Naive thymus-derived CD4-positive, alpha-beta T cell (primary cell): ENCODE measurements around the gene BCAS3. TPM values are rescaled to one million over a fixed set of nuclear protein-coding genes. Genes with fewer than 3 reads are reported as not detected.

Experiments
- ATAC-seq: fragments of 150-1000 bp; cut with Tn5 transposase; 2 replicates; pipeline ENCODE4 v1.10.0; 2021; ENCODE audit warnings: mild to moderate bottlenecking, moderate library complexity
- CTCF ChIA-PET: fragments of 350-600 bp; sonication (Branson Sonifier 250); formaldehyde crosslinking; loops from one replicate; lab custom pipeline; 2021; ENCODE audit warnings: antibody characterized with exemption; lab: Charles Lee
- POLR2A ChIA-PET: fragments of 350-600 bp; sonication (Branson Sonifier 250); formaldehyde crosslinking; loops from one replicate; lab custom pipeline; 2021; ENCODE audit warnings: antibody characterized with exemption, inconsistent platforms; lab: Charles Lee
- DNase-seq, 9 donors: peaks; one replicate each; pipeline versions ENCODE4 v3.0.0 to v3.0.0-alpha.2; 2020 to 2022; ENCODE audit warnings: mixed read lengths in 1 of 9
- H3K27ac ChIP-seq: one replicate; pipeline ENCODE4 v1.7.0; 2013; ENCODE audit warnings: mild to moderate bottlenecking, low read depth, low read length, moderate library complexity
- H3K27me3 ChIP-seq, 2 donors: one replicate each; pipeline ENCODE4 v1.7.0; 2013; ENCODE audit warnings: low read length in 2 of 2, mild to moderate bottlenecking in 2 of 2, moderate library complexity in 2 of 2; ENCODE audit not compliant: control insufficient read depth in 2 of 2, insufficient read depth in 2 of 2
- H3K36me3 ChIP-seq, 3 experiments: 1 replicate in 2 of 3; 2 replicates in 1 of 3; pipeline ENCODE4 v1.7.0; 2013; ENCODE audit warnings: low read length in 3 of 3, mild to moderate bottlenecking in 3 of 3, moderate library complexity in 1 of 3; ENCODE audit not compliant: insufficient read depth in 3 of 3, control insufficient read depth in 2 of 3
- H3K4me1 ChIP-seq, 2 donors: one replicate each; pipeline ENCODE4 v1.7.0; 2013; ENCODE audit warnings: low read length in 2 of 2, mild to moderate bottlenecking in 2 of 2, moderate library complexity in 1 of 2; ENCODE audit not compliant: control insufficient read depth in 2 of 2, insufficient read depth in 2 of 2
- H3K4me3 ChIP-seq: 2 replicates; pipeline ENCODE4 v1.7.0; 2013; ENCODE audit warnings: mild to moderate bottlenecking, low read length
- H3K9me3 ChIP-seq, 3 experiments: 1 replicate in 2 of 3; 2 replicates in 1 of 3; pipeline ENCODE4 v1.7.0; 2013; ENCODE audit warnings: low read length in 3 of 3; ENCODE audit not compliant: control insufficient read depth in 2 of 3
- H3K27ac Mint-ChIP-seq, 9 donors: one replicate each; pipeline ENCODE4 v1.8.0; 2020 to 2022; ENCODE audit warnings: mixed read lengths in 9 of 9, mild to moderate bottlenecking in 8 of 9, moderate library complexity in 5 of 9, inconsistent platforms in 2 of 9
- H3K27me3 Mint-ChIP-seq, 5 donors: one replicate each; pipeline ENCODE4 v1.8.0; 2021 to 2022; ENCODE audit warnings: mixed read lengths in 5 of 5, mild to moderate bottlenecking in 1 of 5
- H3K36me3 Mint-ChIP-seq, 5 donors: one replicate each; pipeline ENCODE4 v1.8.0; 2020 to 2022; ENCODE audit warnings: mixed read lengths in 5 of 5, mild to moderate bottlenecking in 3 of 5, inconsistent platforms in 1 of 5
- H3K4me1 Mint-ChIP-seq, 7 donors: one replicate each; pipeline ENCODE4 v1.8.0; 2020 to 2022; ENCODE audit warnings: mixed read lengths in 7 of 7, mild to moderate bottlenecking in 3 of 7, inconsistent platforms in 1 of 7
- H3K4me3 Mint-ChIP-seq, 10 donors: one replicate each; pipeline ENCODE4 v1.8.0; 2020 to 2022; ENCODE audit warnings: mild to moderate bottlenecking in 10 of 10, mixed read lengths in 10 of 10, moderate library complexity in 6 of 10, inconsistent platforms in 2 of 10
- H3K9me3 Mint-ChIP-seq, 11 donors: one replicate each; pipeline ENCODE4 v1.8.0; 2020 to 2022; ENCODE audit warnings: mixed read lengths in 11 of 11, mild to moderate bottlenecking in 4 of 11, inconsistent platforms in 1 of 11, moderate library complexity in 1 of 11
- intact Hi-C, 2 donors: fragments of 100-400 bp; cut with micrococcal nuclease; formaldehyde crosslinking; loops; one replicate each; pipeline ENCODE4 v1.15.1; 2023
- polyA plus RNA-seq, 2 donors: library from polyadenylated mRNA; unstranded; fragments of 300-500 nt; fragmentation: Illumina TruSeq; gene quantifications; one replicate each; pipeline ENCODE4 v1.2.3, GENCODE V29; 2021
- total RNA-seq, 6 experiments: library from RNA in 5 of 6; stranded (reverse) in 5 of 6; gene quantifications; 1 replicate in 5 of 6; 2 replicates in 1 of 6; pipeline ENCODE4 v1.2.3 and lab custom pipeline; 2021 to 2026

Gene BCAS3
- total and polyA plus RNA-seq, 7 experiments from 2014 or later: 18.4 to 57.8 (median 37.5) TPM

DNA sequence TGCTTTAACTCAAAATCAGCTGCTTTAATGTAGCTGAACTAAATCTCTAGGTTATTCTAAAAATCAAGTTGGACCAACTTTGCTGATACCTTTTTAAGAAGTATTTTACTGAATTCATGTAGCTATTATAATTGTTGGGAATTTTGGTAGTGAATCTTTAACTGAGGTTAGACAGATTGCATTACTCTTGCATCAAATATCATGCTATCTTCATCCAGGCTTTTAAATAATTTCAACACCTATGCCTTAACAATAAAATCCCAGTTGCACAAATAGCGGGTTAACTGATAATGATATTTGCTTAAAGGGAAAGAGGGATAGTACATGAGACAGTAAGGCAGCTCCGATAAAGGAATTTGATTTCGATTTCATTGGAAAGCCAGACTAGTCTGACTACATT, 480.7 kb downstream of the BCAS3 start:
- no peaks in the 10 kb centered on the region for H3K27me3 ChIP-seq
- Mint-ChIP-seq H3K27ac (no peak overlapping the region), H3K36me3 (peaks cover 0 to 4% (median 2%) of the 10 kb centered on the region in 5 donors), H3K4me1 (peaks cover 10 to 36% (median 31%) of the 10 kb centered on the region in 7 donors), H3K27me3 (peaks cover 0 to 10% (median 0%) of the 10 kb centered on the region in 5 donors), H3K4me3 (no peak overlapping the region), H3K9me3 (no peaks in the 10 kb centered on the region)
- no peak for DNase-seq
- H3K27ac ChIP-seq: no peak overlapping the region
- no peak overlapping the region for H3K4me3 ChIP-seq
- ChIA-PET POLR2A (no interaction called here), CTCF (no interaction called here)
- no peak for ATAC-seq
- peaks cover 0 to 14% of the 10 kb centered on the region in 2 donors for H3K4me1 ChIP-seq
- no peaks in the 10 kb centered on the region for H3K9me3 ChIP-seq
- intact Hi-C loops: no loop called here
- H3K36me3 ChIP-seq: no peaks in the 10 kb centered on the region

- H3K9me3 Mint-ChIP-seq: peaks cover 0 to 5% (median 1%) of the 10 kb centered on the region in 11 donors
- CTCF ChIA-PET: no interaction called here
- Histone ChIP-seq H3K27me3 (no peaks in the 10 kb centered on the region), H3K4me1 (peaks cover 0 to 14% of the 10 kb centered on the region in 2 donors), H3K36me3 (no peaks in the 10 kb centered on the region), H3K9me3 (no peaks in the 10 kb centered on the region), H3K4me3 (no peak overlapping the region), H3K27ac (no peak overlapping the region)
- ATAC-seq (no peak), DNase-seq (no peak)
- intact Hi-C loops: no loop called here
- POLR2A ChIA-PET: no interaction called here
- peaks cover 0 to 8% (median 2%) of the 10 kb centered on the region in 5 donors for H3K36me3 Mint-ChIP-seq
- H3K27me3 Mint-ChIP-seq: peaks cover 0 to 4% (median 0%) of the 10 kb centered on the region in 5 donors
- H3K4me1 Mint-ChIP-seq: peaks cover 10 to 36% (median 31%) of the 10 kb centered on the region in 7 donors
- H3K27ac Mint-ChIP-seq: no peak overlapping the region
- H3K4me3 Mint-ChIP-seq: peak overlapping the region in 1 of 10 donors; percentile 19
Measured at GRCh38 chr17:61159221-61159814, 481.7 kb downstream of the BCAS3 start.

DNA sequence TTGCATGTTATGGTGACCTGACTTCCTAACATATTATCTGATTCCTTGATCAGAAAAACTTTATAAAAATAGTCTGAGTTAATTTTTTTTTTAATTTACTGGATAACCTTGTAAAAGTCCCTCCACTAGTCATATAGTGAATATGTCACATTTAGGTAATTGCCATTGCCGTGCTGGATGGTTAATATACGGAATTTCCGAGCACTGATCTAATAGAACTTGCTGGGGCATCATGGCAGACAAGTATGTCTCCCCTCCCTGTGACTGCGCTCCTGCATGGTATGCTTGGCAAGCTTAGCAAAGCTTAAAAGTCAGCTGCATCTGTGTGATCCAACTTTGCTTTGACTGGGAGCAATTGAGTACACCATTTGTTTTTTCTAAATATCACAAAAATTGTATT, 482.6 kb downstream of the BCAS3 start:
- no peak overlapping the region for H3K27ac Mint-ChIP-seq
- ChIA-PET CTCF (no interaction called here), POLR2A (no interaction called here)
- intact Hi-C loops: no loop called here
- H3K4me1 ChIP-seq: peaks cover 0 to 14% of the 10 kb centered on the region in 2 donors
- H3K4me1 Mint-ChIP-seq: peaks cover 10 to 36% (median 31%) of the 10 kb centered on the region in 7 donors
- no peaks in the 10 kb centered on the region for H3K36me3 ChIP-seq
- peaks cover 0 to 6% (median 0%) of the 10 kb centered on the region in 3 experiments for H3K9me3 ChIP-seq
- H3K4me3 ChIP-seq: no peak overlapping the region
- no peak overlapping the region for H3K27ac ChIP-seq
- H3K4me3 Mint-ChIP-seq: peak overlapping the region in 2 of 10 donors; percentile 7 to 67
- peaks cover 2 to 10% (median 5%) of the 10 kb centered on the region in 11 donors for H3K9me3 Mint-ChIP-seq
- ATAC-seq (no peak), DNase-seq (no peak)
- peaks cover 0 to 4% (median 0%) of the 10 kb centered on the region in 5 donors for H3K27me3 Mint-ChIP-seq
- H3K36me3 Mint-ChIP-seq: peaks cover 0 to 13% (median 7%) of the 10 kb centered on the region in 5 donors
- H3K27me3 ChIP-seq: no peaks in the 10 kb centered on the region

DNA sequence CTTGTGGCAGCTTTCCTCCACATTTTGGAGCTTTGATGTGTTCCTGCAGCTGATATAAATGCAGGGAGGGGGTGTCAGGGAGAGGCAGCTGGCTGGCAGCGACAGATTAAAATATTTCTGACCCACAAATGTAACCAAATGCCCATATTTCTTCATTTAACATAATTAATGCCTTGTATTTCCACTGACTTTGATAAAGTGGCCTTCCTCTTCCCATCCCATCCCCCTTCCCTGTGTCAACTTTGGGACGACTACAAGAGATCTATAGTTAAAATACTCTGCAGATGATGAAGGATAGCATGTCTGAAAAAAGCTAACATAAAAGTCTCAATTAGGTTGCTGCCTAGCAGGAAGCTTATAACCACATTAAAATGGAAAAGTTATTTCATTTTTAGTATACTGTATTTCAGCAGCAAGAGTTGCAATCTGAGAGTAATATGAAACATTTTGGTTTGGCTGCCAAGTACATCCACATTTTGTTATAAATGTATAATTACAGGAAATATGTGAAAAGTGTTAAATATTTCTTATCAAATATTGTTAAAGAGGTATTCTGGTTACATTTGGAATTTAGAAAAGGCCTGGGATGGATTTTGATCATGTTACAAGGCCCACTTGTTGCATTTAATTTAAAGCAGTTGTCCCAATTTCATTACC, 483.3 kb downstream of the BCAS3 start:
- Mint-ChIP-seq H3K27ac (peak overlapping the region in 1 of 9 donors; percentile 7), H3K9me3 (peaks cover 2 to 10% (median 5%) of the 10 kb centered on the region in 11 donors), H3K36me3 (peaks cover 0 to 13% (median 7%) of the 10 kb centered on the region in 5 donors), H3K4me1 (peaks cover 10 to 36% (median 31%) of the 10 kb centered on the region in 7 donors), H3K27me3 (peaks cover 0 to 4% (median 0%) of the 10 kb centered on the region in 5 donors), H3K4me3 (peak overlapping the region in 8 of 10 donors; percentile 16 to 76 (median 52))
- H3K36me3 ChIP-seq: no peaks in the 10 kb centered on the region
- DNase-seq (peak in 2 of 9 donors; percentile 2 to 4), ATAC-seq (no peak)
- no peaks in the 10 kb centered on the region for H3K27me3 ChIP-seq
- intact Hi-C loops: no loop called here
- POLR2A ChIA-PET: no interaction called here
- H3K4me1 ChIP-seq: peaks cover 0 to 14% of the 10 kb centered on the region in 2 donors
- no peak overlapping the region for H3K27ac ChIP-seq
- CTCF ChIA-PET: no interaction called here
- H3K4me3 ChIP-seq: no peak overlapping the region
- peaks cover 0 to 6% (median 0%) of the 10 kb centered on the region in 3 experiments for H3K9me3 ChIP-seq

DNA sequence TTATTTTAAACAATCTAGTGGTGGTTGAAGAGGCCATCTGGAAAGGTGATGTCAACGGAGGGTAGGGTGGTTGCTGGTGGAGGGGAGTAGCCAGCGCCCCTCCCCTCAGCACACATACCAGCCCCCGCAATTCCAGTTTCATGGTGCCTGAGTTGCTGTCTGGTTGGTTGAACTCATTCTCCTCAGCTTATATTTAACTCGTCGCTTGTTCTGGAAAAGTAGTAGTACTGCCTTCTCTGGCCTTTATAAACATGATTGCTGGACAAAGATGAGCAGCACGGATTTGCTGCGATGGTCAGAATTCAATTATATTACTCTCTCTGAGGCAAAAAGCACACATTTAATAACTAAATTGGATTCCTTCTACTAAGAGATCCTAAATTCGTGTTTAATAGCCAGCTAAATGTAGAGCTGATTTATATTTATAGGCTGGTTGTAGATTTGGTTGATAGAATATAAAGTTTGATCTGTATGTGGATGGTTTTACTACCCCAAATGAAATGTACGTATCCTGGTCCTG, 484.0 kb downstream of the BCAS3 start:
- H3K4me1 Mint-ChIP-seq: peaks cover 10 to 36% (median 31%) of the 10 kb centered on the region in 7 donors
- H3K27ac Mint-ChIP-seq: no peak overlapping the region
- ChIA-PET POLR2A (no interaction called here), CTCF (no interaction called here)
- no peaks in the 10 kb centered on the region for H3K27me3 ChIP-seq
- peaks cover 0 to 6% (median 0%) of the 10 kb centered on the region in 3 experiments for H3K9me3 ChIP-seq
- ATAC-seq: no peak
- H3K27me3 Mint-ChIP-seq: peaks cover 0 to 4% (median 0%) of the 10 kb centered on the region in 5 donors
- peaks cover 2 to 10% (median 5%) of the 10 kb centered on the region in 11 donors for H3K9me3 Mint-ChIP-seq
- peaks cover 0 to 14% of the 10 kb centered on the region in 2 donors for H3K4me1 ChIP-seq
- H3K4me3 ChIP-seq: no peak overlapping the region
- intact Hi-C loops: no loop called here
- no peak overlapping the region for H3K4me3 Mint-ChIP-seq
- no peak overlapping the region for H3K27ac ChIP-seq
- H3K36me3 Mint-ChIP-seq: peaks cover 0 to 13% (median 7%) of the 10 kb centered on the region in 5 donors
- no peaks in the 10 kb centered on the region for H3K36me3 ChIP-seq
- no peak for DNase-seq

DNA sequence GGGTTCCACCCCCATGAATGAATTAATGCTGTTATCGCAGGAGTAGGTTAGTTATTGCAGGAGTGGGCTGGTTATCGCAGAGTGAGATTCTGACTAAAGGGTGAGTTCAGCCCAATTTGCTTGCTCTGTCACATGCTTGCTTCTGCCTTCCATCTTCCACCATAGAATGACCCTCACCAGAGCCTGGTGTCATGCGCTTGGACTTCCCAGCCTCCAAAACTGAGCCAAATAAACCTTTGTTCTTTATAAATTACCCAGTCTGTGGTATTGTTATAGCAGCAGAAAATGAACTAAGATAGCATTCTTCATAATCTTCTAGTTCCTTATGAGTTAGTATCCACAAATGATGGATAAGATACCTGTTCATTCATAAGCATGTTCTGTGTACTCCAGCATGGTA, 486.9 kb downstream of the BCAS3 start:
- no peak overlapping the region for H3K4me3 Mint-ChIP-seq

More for the DNA sequence above, 486.9 kb downstream of the BCAS3 start:
- H3K36me3 ChIP-seq: no peaks in the 10 kb centered on the region
- no peak overlapping the region for H3K27ac ChIP-seq
- Mint-ChIP-seq H3K27me3 (no peaks in the 10 kb centered on the region), H3K27ac (no peak overlapping the region), H3K36me3 (peaks cover 2 to 16% (median 7%) of the 10 kb centered on the region in 5 donors), H3K4me1 (peaks cover 8 to 26% (median 25%) of the 10 kb centered on the region in 7 donors), H3K9me3 (peaks cover 2 to 10% (median 5%) of the 10 kb centered on the region in 11 donors)
- H3K4me3 ChIP-seq: no peak overlapping the region
- intact Hi-C loops: no loop called here
- H3K9me3 ChIP-seq: peaks cover 0 to 6% (median 0%) of the 10 kb centered on the region in 3 experiments
- H3K4me1 ChIP-seq: peaks cover 0 to 14% of the 10 kb centered on the region in 2 donors
- ChIA-PET POLR2A (no interaction called here), CTCF (no interaction called here)
- ATAC-seq (no peak), DNase-seq (no peak)
- no peaks in the 10 kb centered on the region for H3K27me3 ChIP-seq
